OCI-LY1 (cell line): ENCODE data around the gene TNS1.

Experiments used
- H2AFZ ChIP-seq: fragments of 200-600 bp; sonication (generic), shearing (Covaris generic); 2 replicates; pipeline ENCODE4 v1.6.0; 2014; ENCODE audit warnings: antibody characterized with exemption, mild to moderate bottlenecking, low read length
- H3F3A ChIP-seq: fragments of 200-600 bp; sonication (generic), shearing (Covaris generic); 2 replicates; pipeline ENCODE4 v1.6.0; 2014; ENCODE audit warnings: mild to moderate bottlenecking, antibody characterized with exemption, low read length, moderate library complexity; ENCODE audit not compliant: insufficient read depth
- H3K27ac ChIP-seq: fragments of 200-600 bp; sonication (generic); 2 replicates; pipeline ENCODE4 v1.5.1; 2014; ENCODE audit warnings: low read length, mixed run types, mild to moderate bottlenecking, low read depth; ENCODE audit not compliant: poor library complexity, severe bottlenecking
- H3K27me3 ChIP-seq: fragments of 200-600 bp; sonication (generic); 2 replicates; pipeline ENCODE4 v1.6.0; 2014; ENCODE audit warnings: antibody characterized with exemption, mild to moderate bottlenecking, low read length, moderate library complexity; ENCODE audit not compliant: insufficient read depth
- H3K36me3 ChIP-seq: fragments of 200-600 bp; sonication (generic); 2 replicates; pipeline ENCODE4 v1.6.1; 2014; ENCODE audit warnings: mild to moderate bottlenecking, antibody characterized with exemption, low read length, moderate library complexity, mixed read lengths; ENCODE audit not compliant: insufficient read depth
- H3K4me1 ChIP-seq: fragments of 200-600 bp; sonication (generic); 2 replicates; pipeline ENCODE4 v1.5.1; 2014; ENCODE audit warnings: mild to moderate bottlenecking, low read length, moderate library complexity; ENCODE audit not compliant: insufficient read depth, severe bottlenecking
- H3K4me2 ChIP-seq: fragments of 200-600 bp; sonication (generic), shearing (Covaris generic); 2 replicates; pipeline ENCODE4 v1.6.1; 2014; ENCODE audit warnings: low read length
- H3K4me3 ChIP-seq: fragments of 200-600 bp; sonication (generic); 2 replicates; pipeline ENCODE4 v1.5.1; 2014; ENCODE audit warnings: low read length, low read depth, mild to moderate bottlenecking, mixed read lengths; ENCODE audit not compliant: poor library complexity, severe bottlenecking
- H3K79me2 ChIP-seq: fragments of 200-600 bp; shearing (Covaris generic); 2 replicates; pipeline ENCODE4 v1.6.1; 2016; ENCODE audit warnings: mixed run types, low read length, mixed read lengths; ENCODE audit not compliant: insufficient read depth
- H3K9ac ChIP-seq: fragments of 200-600 bp; sonication (generic), shearing (Covaris generic); 2 replicates; pipeline ENCODE4 v1.6.1; 2014; ENCODE audit warnings: mild to moderate bottlenecking, low read length, mixed read lengths
- H3K9me2 ChIP-seq: fragments of 200-600 bp; sonication (generic), shearing (Covaris generic); 2 replicates; pipeline ENCODE4 v1.6.1; 2014; ENCODE audit warnings: low read depth, mild to moderate bottlenecking, low read length, mixed read lengths
- H3K9me3 ChIP-seq: fragments of 200-600 bp; shearing (Covaris generic); 2 replicates; pipeline ENCODE4 v1.6.1; 2014; ENCODE audit warnings: low read length, mixed read lengths
- H4K20me1 ChIP-seq: fragments of 200-600 bp; sonication (generic), shearing (Covaris generic); 2 replicates; pipeline ENCODE4 v1.6.0; 2016; ENCODE audit warnings: mild to moderate bottlenecking, low read length; ENCODE audit not compliant: insufficient read depth
- EZH2 ChIP-seq: fragments of 200-600 bp; sonication (generic), shearing (Covaris generic); IDR thresholded peaks from 2 replicates; pipeline ENCODE4 v1.8.0; 2017; ENCODE audit warnings: borderline replicate concordance, mixed run types, mild to moderate bottlenecking, antibody characterized with exemption, low read length, moderate library complexity, mixed read lengths
- TF ChIP-seq, protein P1 (sequence below): fragments of 200-600 bp; sonication (generic), shearing (Covaris generic); IDR thresholded peaks from 2 replicates; pipeline ENCODE4 v1.5.1; 2017; ENCODE audit warnings: mild to moderate bottlenecking, antibody characterized with exemption, low read length, moderate library complexity, mixed read lengths

The TNS1 gene

DNA sequence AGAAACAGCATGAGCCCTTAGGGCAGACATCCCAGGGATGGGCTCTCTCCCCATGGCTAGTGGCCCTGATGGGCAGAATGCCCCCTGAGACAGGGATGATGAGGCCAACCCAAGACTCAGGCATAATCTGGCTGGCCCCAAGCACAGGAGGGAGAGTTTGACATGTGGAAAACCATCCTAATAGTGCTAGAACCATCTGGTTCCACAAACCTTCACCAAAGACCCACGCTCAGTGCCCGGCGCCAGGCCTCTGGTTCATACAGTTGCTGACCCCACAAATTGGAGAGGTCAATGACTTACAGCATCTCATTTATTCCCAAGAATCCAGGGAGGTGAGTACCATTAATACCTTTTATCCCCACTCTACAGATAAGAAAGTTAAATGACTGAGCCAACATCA is 95.5 kb downstream of the TNS1 start:
- Histone ChIP-seq H3K36me3 (no peaks in the 10 kb centered on the region), H3K9me3 (no peaks in the 10 kb centered on the region), H3K4me2 (no peak overlapping the region), H4K20me1 (no peaks in the 10 kb centered on the region), H3K27ac (no peak overlapping the region), H3K4me3 (no peak overlapping the region), H3K9ac (no peak overlapping the region), H3K4me1 (peaks cover 12% of the 10 kb centered on the region), H3K79me2 (no peaks in the 10 kb centered on the region), H2AFZ (no peak overlapping the region), H3K27me3 (no peaks in the 10 kb centered on the region; the same call in 1 of the 2 replicates), H3K9me2 (no peaks in the 10 kb centered on the region), H3F3A (no peaks in the 10 kb centered on the region)
- TF ChIP-seq, protein P1, sequence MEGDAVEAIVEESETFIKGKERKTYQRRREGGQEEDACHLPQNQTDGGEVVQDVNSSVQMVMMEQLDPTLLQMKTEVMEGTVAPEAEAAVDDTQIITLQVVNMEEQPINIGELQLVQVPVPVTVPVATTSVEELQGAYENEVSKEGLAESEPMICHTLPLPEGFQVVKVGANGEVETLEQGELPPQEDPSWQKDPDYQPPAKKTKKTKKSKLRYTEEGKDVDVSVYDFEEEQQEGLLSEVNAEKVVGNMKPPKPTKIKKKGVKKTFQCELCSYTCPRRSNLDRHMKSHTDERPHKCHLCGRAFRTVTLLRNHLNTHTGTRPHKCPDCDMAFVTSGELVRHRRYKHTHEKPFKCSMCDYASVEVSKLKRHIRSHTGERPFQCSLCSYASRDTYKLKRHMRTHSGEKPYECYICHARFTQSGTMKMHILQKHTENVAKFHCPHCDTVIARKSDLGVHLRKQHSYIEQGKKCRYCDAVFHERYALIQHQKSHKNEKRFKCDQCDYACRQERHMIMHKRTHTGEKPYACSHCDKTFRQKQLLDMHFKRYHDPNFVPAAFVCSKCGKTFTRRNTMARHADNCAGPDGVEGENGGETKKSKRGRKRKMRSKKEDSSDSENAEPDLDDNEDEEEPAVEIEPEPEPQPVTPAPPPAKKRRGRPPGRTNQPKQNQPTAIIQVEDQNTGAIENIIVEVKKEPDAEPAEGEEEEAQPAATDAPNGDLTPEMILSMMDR: no peak
- no peak for TF ChIP-seq EZH2

DNA sequence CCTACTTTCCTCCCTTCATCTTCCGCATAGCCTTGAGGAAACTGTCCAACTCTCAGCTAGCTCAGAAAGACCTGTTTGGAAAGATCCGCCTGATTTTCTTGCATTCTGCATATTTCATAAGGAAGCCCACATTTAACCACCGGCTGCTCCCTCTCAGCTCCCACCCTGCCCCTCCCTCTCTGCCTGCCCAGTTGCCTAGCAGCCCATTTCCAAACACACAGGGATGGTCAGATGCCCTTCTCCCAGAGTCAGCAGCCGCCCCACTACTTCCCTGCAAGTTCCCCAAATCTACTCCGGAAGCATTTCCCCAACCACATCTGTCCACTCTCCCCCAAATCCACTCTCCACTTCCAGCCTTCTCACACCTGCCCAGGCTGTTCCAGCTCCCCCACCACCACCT is 96.0 kb downstream of the TNS1 start:
- TF ChIP-seq, protein P1: no peak
- no peak for TF ChIP-seq EZH2
- H3F3A ChIP-seq: no peaks in the 10 kb centered on the region

DNA sequence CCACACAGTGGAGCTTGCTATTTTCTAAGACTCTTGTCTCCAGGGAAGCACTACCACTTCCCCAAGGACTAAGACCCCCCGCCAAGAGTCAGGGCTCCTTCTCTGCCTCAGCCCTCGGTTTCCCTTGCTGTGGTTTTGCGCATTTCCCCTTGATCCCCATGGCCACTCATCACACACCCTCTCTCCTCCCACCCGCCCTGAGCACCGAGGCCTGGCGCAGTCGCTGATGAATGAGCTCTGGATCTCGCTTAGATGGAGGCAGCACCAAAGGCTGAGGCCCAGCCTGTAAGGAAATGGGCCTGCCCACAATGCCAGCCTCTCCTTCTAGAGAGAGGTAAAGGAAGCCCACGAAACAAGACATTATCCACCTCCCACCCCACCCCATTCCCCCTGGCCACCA is 96.9 kb downstream of the TNS1 start:
- H3F3A ChIP-seq: no peaks in the 10 kb centered on the region
- H3K9me2 ChIP-seq: no peaks in the 10 kb centered on the region
- H3K79me2 ChIP-seq: no peaks in the 10 kb centered on the region
- H3K9me3 ChIP-seq: no peaks in the 10 kb centered on the region
- no peak overlapping the region for H2AFZ ChIP-seq
- H3K27me3 ChIP-seq: no peaks in the 10 kb centered on the region; the same call in 1 of the 2 replicates
- no peaks in the 10 kb centered on the region for H3K36me3 ChIP-seq
- H3K4me3 ChIP-seq: no peak overlapping the region
- H3K27ac ChIP-seq: no peak overlapping the region
- H3K9ac ChIP-seq: no peak overlapping the region
- H3K4me2 ChIP-seq: no peak overlapping the region
- H3K4me1 ChIP-seq: peaks cover 19% of the 10 kb centered on the region
- H4K20me1 ChIP-seq: no peaks in the 10 kb centered on the region
- TF ChIP-seq EZH2: no peak
- TF ChIP-seq, protein P1: no peak

More for the DNA sequence above, 96.0 kb downstream of the TNS1 start:
- no peak overlapping the region for H3K4me2 ChIP-seq
- no peaks in the 10 kb centered on the region for H3K9me3 ChIP-seq
- H3K4me3 ChIP-seq: no peak overlapping the region
- no peaks in the 10 kb centered on the region for H4K20me1 ChIP-seq
- H3K79me2 ChIP-seq: no peaks in the 10 kb centered on the region
- no peaks in the 10 kb centered on the region for H3K9me2 ChIP-seq
- H2AFZ ChIP-seq: no peak overlapping the region
- no peaks in the 10 kb centered on the region; the same call in 1 of the 2 replicates for H3K27me3 ChIP-seq
- H3K9ac ChIP-seq: no peak overlapping the region
- H3K4me1 ChIP-seq: peaks cover 17% of the 10 kb centered on the region
- no peak overlapping the region for H3K27ac ChIP-seq
- H3K36me3 ChIP-seq: no peaks in the 10 kb centered on the region
